ELR (cell line): ENCODE results near the gene MBP.

ENCODE experiments used
- DNase-seq: peaks from one replicate; pipeline ENCODE4 v3.0.0-alpha.2; 2015; ENCODE audit warnings: low read depth

The MBP gene

DNA sequence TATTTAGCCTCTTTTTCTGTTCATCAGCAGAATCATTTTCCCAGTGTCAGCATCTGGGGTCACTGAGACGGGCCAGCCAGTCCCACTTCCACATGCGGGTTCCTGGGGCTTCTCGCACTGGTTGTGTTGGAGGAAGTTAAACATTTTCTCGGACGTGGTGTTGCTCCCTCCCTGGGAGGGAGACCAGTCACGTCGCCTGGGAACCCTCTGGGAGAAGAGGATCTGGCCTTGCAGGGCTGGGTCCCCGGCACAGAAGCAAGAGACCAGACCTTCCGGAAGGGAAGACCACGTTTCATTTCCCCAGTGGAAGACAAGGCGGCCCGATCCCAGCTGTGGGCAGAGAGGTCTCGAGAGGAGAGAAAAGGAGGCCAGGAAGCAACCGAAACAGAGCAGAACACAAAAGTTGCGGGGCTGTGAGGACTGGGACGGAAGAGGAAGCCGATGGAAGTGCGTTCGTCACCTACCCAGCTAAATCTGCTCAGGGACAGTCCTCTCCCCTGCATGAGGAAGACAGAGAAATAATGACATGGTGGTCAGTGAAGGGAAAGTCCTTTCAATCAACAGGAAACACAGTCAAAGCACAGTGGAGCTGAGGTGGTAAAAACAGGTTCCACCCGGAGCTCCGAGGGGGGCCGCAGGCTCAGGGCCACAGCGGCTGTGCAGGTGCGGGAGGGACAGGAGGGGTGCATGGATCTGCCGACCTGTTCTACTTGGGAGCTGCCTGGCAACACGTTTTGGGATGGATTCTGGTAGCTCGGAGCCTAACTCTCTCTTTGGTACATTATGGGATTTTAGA, 144.4 kb downstream of the MBP start:
- no peak for DNase-seq

DNA sequence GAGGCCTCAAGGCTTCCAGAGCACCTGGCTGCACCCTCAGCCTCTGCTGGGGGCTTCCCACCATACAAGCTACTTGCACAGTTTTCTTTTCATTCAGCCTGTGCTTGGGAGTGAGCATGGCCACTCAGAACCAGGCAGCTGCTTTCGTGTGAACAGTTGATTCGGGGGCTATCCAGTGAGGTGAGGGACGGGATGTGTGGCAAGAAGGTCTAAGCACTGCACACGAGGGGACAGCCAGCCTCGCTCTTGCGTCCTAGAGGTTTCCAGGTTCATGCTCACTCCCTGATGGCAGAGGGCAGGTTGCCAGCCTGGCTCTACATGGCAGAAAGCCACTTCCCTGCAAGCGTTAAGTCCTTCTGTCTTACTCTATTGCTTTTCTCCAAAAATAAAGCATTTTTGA, 146.2 kb downstream of the MBP start:
- DNase-seq, result no peak

DNA sequence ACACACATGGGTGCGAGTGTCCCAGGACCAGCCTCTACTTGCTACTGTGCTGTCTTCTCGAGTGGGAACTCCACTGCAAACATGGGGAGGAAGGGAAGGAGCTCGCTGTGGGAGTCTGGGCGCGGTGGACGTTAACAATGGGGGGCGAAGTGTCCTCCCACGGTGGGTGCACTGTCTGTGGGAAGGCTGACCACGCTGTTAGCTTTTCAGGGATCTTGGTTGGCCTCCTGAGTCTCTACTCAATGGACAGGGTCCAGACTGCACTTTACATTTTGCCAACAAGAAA, 146.7 kb downstream of the MBP start:
- DNase-seq, result no peak

DNA sequence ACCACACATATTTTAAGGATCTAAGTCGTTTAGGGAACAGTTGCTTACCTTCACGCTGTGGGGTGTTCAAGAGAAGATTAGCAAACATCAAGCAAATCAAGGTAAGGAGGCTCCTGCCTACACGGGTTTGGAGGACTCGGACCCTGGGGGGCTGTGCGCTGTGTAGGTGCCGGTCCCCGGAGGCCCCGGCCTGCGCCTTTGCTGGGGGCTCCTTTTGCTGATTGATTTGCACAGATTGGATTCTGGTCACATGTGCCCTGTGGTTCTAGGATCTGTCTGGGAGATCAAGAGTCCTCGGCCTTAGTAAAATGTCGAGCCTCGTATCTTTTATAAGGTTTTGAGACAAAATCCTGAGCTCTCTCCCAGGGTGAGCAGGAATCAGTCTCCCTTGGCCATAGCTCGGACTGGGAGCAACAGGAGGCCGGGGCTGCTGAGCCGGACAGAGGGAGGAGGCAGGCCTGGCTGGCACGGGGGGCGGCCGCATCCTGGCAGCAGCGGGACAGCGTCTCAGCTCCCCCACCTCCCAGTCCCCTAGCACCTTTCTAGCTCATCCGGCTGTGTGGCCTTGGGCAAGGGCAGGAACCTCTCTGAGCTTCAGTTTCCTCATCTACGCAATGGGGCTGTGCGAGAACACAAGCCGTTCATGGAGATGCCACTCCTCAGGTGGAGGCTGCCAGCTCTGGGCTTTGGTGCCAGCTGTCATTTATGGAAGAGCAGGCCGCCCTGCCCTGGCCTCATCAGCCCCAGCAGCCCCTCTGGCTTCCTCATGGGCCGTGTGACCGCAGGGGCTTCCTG, 147.2 kb downstream of the MBP start:
- DNase-seq, result no peak

DNA sequence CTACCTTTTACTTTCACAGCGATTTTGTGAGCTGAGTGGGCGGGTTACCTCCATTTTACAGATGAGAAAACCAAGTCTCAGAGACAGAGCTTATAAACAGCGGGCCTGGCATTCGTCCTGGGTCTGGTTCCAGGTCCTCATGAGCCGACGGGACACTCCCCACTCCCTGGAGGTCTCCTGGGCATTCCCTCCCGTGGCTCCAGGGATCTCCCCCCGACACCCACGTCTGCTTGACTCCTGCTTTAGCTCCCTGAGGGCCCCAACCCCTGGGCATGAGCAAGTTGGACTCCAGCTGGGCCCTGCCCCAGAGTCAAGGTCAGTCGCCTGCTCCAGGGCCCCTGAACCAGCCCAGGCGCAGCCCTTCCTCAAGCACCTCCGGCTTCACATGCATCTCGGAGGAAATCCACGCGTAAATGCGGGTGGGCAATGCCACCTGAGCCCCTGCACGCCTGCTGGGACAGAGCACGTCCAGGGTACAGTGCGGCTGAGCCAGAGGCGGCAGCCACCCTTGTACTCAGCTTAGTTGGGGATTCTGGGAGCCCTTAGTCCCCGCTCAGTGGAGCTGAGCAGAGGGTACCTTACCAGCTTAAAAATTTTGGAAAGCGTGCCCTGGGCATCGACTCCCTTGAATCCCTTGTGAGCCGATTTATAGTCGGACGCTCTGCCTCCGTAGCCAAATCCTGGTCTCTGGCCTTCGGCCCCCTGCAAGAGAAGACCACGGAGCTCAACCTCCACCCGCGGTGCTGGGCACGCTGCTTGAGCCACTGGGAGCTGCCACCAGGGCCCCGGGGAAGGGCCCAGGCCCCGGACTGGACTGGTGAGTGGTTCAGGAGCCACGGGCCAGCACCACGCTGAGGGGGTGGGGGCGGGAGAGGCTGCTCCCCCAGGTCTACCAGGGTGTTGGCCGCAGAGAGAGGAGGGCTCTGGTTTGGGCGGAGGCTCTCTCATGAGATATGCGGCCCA, 148.1 kb downstream of the MBP start:
- DNase-seq, result no peak

DNA sequence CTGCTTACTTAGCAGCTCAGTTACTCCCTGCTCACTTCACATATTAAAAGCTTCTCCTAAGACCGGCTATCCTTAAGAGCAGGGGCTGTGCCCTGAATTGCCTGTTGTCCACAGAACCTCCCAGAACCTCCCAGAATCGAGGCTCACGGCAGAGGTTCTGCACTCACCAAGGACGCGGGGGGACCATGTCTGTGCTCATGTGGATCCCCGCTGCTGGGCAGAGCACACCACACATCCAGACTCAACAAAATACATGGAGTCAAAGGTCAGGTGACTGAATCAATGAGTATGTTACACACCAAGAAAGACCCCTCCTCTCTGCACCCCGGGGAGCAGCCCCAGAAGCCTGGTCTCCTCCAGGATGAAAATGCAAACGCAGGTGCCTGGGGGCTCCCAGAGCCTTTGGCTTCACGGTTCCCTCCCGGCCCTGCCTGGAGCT, 149.0 kb downstream of the MBP start:
- DNase-seq, result no peak

DNA sequence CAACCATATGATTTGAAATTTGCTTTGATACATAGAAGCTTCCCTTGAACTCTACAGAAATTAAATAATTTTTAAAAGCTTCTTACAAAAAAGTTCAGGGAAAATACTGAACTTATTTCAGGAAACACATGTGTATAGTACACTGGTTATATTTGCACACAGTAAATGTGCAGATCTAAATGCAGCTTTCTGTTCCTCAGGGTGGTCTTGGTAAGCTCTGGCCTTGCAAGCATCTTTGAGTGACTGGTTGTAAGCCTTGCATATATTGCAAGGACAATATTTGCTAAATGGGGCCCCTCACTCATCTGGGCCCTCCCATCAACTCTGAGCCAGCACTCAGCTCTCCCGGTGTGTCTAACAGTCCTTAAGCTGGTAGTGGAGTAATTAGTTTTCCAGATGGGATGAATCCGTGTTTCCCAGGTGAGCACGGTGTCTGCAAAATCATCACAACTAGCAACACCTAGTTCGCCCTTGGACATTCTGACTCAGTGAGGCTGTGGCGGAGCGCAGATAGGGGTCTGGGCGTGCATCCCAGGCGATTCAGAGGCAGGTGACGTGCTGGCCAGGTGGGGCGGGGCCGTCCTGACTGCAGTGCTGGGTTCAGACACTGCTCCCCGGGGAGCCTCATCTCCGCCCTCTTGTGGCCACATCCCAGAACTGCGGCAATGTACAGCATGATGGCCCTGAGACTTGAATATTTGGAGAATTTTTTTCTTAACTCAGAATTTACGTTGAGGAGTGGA, 149.6 kb downstream of the MBP start:
- DNase-seq, result peak; percentile 82

DNA sequence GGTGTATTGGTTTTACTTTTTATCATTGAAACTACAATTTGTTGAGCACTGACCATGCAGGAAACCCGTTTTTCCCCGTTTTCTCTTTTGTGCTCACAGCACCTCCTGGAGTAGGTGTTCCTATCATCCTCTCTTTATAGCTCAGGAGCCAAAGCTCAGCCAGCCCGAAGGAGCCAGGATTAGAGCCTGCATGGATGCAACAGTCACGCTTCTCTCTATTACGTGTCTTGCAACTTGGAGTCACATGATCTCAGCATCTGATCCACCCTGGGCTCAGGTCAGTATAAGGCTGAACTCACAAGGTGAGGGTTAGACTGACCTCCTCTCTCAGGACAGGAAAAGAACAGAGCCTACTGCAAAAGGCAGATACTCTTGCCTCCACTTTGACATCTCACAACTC, 150.5 kb downstream of the MBP start:
- no peak for DNase-seq

DNA sequence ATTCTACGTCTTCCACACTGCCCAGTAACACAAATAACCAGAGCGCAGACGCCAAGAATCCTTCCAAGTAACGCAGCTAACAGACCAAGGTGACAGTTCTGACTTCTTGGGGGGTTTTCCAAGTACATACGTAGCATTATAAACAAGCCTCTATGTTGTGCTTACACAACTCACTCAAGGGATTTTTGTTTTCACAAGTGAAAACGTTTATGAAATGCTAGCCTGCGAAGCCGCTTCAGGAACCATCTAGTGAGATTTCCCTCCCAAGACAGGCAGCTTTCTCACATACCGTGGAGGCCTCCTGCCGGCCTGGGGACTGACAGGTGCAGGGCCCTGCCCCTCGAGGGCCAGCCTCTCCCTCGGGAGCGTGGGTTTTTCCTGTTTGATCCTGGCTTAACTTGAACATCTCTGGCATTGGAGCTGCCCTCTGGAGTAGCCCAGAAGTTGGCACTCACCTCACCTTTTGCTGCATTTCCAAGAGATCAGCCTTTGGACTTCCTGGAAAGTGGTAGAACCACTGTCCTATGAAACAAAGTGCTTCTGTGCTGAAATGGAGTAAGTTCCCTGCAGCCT, 151.1 kb downstream of the MBP start:
- no peak for DNase-seq

DNA sequence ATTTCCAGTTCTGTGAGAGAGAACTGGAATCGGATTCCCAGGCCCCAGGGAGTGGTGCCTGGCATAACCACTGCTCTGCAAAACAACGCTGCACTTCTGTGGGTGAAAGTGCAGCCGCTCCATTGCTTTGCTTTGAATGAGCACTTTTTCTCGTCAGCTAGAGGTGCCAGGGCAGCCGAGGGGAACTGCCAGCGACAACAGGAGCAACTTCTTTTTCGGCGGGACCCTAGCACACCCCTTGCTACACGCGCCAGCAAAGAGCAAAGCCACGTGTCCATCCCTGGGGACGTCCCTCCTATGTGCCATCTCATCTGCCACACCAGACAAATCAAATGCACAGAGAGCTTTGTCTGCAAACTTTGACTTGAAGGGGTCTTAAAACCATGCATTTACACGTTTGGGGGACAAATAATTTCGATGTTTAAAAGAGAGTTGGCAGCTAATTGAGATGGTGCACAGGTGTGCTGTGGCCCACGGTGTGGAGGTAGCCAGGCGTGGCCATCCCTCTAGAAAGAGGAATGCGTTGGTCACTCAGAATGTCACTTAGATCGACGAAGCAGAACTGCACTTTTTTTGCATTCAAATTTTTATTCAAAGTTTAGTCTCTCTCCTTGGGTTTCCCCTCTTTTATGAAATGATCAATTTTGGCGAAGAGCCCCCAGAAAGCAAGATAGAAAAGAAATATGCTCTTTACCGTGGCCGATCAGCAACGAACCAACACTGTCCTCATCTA, 151.8 kb downstream of the MBP start:
- no peak for DNase-seq

DNA sequence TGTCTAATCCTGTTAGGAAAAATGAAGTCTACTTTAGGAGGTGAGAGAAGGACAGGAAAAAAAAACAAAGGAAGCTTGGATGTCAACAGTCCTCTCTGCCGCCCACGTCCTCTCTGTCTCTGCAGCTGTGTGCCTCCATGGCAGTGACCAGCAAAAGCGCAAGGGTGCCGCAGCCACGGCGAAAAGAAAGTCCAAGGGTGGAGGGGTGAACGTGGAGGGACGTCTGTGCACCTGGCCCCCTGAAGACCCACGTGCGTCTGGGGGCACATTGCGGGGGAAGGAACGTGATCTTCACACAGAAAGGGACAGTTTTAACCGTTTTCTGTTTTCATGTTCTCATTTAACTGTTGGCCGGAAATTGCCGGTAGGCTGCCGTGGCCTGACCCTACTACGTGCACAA, 152.7 kb downstream of the MBP start:
- DNase-seq, result no peak

DNA sequence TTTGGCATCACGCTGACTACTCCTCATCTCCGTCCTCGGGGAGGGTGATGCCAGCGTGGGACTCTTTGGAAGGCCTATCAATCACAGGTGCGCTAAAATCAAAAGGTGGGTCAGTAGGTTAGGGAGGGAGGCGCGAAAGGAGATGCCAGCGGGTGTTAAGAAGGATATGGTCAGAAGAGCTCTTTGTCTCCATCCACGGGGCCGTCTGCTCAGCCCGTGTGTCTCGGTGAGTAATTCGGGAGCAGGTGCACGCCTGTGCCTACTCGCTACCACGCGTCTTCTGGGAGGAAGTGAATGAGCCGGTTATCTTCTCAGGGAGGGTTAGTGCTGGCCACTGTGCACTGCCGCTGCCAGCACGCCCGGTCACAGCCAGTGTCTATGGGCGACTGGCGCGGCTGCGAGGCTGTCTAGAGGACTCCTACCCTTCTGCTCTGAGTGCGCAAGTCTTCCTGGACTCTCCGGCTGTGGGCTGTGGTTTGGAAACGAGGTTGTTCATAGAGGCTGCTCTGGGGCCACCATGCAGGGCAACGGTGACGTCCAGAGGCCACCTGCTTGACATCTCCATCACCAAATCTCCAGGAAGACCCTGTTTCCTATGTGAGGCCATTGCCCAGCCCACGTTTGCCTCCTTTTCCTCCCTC, 153.4 kb downstream of the MBP start:
- DNase-seq, result no peak

DNA sequence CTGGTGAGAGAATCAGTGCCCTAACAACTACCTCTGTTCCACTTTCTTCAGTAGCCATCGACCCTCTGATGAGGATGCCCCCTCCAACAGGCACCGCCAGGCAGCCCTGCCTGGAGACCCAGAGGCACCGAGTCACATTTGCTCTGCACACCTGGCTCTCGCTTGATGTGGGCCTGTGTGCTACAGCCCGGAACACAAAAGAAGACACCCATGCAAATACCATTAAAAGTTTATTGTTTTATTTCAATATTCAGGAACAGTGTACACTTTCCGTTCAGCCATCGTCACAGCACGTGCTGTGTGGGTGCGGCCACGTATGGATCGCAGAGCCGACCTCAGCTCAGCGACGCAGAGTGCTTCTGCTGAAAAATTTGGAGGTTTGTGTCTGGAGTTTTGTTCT, 154.0 kb downstream of the MBP start:
- no peak for DNase-seq

DNA sequence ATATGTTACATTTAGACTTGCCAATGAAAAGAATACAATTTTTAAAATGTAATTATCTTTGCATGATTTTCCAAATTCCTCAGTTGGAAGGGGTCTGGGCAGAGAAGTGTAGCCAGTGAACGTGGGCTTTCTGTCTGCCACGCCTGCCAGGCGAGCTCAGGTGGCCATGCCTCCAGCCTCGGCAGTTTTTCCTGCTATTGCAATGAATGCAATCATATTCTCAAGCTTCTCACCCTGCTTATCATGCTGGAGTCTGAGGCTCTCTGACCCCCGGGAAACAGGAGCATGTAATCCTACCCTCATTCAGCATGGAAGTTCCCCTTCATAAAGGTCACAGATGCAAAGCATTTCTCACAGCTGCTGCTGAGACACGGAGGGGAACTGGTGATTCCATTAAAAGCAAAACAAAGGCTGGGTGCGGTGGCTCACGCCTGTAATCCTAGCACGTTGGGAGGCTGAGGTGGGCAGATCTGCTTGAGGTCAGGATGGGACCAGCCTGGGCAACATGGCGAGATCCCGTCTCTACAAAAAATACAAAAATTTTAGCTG, 154.8 kb downstream of the MBP start:
- DNase-seq, result no peak

DNA sequence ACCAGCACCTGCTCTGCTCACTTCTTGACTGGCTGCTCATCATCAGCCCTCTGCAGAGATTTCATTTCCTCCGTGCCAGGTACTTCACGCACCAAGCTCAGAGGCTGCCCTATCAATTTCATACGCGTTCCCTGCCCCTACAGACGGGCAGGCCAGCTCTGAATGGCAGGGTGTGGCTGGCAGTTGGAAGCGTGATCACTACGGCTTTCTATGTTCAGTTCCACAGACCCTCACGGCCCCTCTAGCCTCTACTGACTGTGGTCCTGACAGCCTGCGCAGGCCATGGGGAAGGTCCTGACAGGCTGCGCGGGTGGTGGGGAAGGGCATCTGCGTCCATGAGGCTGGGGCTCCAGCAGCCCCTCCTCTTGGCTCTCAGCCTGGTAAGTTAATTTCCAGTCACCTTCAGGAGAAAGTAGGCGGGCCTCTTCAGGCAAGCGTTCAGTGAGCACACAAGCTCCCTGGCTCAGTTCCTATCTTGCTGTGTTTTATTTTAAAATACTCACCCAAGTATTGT, 155.4 kb downstream of the MBP start:
- no peak for DNase-seq

DNA sequence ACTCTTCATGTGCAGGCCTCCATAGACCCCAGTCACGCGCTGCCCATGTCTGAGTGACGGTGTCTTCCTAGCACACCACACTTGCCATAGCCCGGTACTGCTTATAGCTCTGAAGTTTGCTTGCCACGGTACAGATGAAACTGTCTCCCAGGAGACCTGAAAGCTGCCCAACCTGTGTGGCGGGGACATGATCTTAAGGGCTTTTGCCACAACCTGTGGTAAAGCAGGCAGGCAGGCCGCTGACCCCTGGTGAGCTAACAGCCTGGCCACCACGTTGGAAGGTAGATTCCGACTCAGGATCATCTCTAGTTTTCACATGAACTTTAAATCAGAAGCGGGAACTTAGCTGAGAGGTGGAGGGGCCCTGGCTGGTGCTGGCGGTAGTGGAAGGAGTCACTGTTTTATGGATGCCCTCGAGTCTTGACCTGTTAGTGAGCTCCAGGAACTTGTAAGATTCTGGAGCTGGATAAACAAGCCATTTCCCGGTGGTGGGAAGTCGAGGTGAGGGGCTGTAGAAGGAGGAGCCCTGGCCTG, 156.9 kb downstream of the MBP start:
- no peak for DNase-seq

DNA sequence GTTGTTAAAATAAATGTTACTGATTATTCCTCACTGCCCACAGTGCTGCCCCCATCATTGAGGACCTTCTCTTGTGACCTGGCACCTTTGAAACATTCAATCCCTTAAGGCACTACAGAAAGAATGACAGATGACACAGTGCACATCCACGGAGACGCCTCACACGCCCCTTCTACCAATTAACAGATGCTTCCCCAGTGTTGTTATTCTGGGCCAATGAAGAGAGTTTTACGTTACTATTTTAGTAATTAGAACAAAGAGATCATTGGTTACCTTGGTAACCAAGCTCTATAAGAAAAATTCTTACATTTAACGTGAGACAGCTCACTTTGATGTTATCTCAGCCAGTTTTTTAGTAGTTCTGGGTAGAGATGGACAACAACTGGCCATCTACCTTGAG, 158.2 kb downstream of the MBP start:
- no peak for DNase-seq

DNA sequence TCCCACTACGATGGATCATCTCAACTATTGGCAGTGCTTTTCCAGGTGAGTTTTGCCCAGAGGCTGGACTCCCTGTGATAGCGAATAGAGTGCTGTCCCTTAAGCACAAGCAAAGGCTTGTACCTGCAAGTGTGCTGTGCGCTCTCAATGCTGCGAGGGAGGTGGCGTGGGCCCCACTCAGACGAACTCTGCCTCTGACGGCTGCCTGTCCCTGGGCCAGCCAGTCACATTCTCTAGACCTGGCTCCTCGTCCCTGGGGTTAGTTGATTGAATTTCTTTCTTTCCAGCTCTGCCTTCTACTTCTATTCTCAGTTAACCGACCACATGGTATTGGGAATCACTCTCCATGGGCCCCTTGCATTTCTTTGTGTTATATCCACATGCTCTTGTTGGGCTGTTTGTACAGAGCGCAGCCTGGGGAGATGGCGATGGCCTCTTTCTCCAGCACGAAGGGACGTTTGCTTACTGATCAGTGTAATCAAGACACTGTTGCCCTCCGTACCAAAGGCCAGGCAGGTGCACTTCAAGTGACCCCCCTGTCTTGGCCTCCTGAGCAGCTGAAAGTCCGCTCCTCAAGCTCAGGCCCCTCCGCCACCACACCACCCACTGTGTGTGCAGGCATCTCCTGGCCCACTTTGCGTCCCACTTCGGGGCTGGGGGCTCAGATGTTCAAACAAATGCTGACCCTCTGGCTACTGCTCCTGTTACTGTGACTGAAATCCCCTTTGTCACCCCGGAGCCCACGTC, 158.9 kb downstream of the MBP start:
- no peak for DNase-seq
